Measurements from ENCODE around the gene KIF5B. TPM values are rescaled to one million over a fixed set of nuclear protein-coding genes. Genes with fewer than 3 reads are reported as not detected.

KIF5B gene
- total RNA-seq, 4 donors from 2014 or later = 170 to 345 (median 288) TPM

GRCh38 chr10:32041290-32042028 is 14.8 kb downstream of the KIF5B start:
- 24 to 29% methylated on average over 1 of the region's 1 CpG for WGBS, 2 donors (ENCODE audit: low coverage in 1 of 2)
- peak overlapping the region in 2 of 4 donors; percentile 38 to 54 for H3K27ac ChIP-seq
- TF ChIP-seq POLR2A (IDR thresholded peaks at IDR 0.05) = no peak
- no peak for TF ChIP-seq EP300 (IDR thresholded peaks at IDR 0.05)
- no peak for TF ChIP-seq POLR2AphosphoS5 (IDR thresholded peaks at IDR 0.05)
- TF ChIP-seq CTCF (IDR thresholded peaks at IDR 0.05) = no peak
- H3K27me3 ChIP-seq = no peaks in the 10 kb centered on the region
- no peak for ATAC-seq
- H3K4me1 ChIP-seq = peaks cover 3 to 84% (median 8%) of the 10 kb centered on the region in 3 donors
- no peaks in the 10 kb centered on the region for H3K9me3 ChIP-seq
- peaks cover 0 to 47% of the 10 kb centered on the region in 2 donors for H3K36me3 ChIP-seq
- no peak overlapping the region for H3K4me3 ChIP-seq

- no peak for ATAC-seq
- peaks cover 3 to 66% (median 8%) of the 10 kb centered on the region in 3 donors for H3K4me1 ChIP-seq
Measured at GRCh38 chr10:32039734-32040133, 16.5 kb downstream of the KIF5B start.

GRCh38 chr10:32038777-32039176 is 17.4 kb downstream of the KIF5B start:
- peaks cover 3 to 57% (median 8%) of the 10 kb centered on the region in 3 donors for H3K4me1 ChIP-seq
- no peaks in the 10 kb centered on the region for H3K9me3 ChIP-seq
- no peak for ATAC-seq
- 41 to 47% methylated on average over 3 of the region's 3 CpGs for WGBS, 2 donors (ENCODE audit: low coverage in 1 of 2)
- H3K27me3 ChIP-seq = no peaks in the 10 kb centered on the region
- H3K27ac ChIP-seq = no peak overlapping the region
- no peak overlapping the region for H3K4me3 ChIP-seq
- peaks cover 5 to 53% of the 10 kb centered on the region in 2 donors for H3K36me3 ChIP-seq
- TF ChIP-seq CTCF (IDR thresholded peaks at IDR 0.05) (no peak), POLR2AphosphoS5 (IDR thresholded peaks at IDR 0.05) (no peak), POLR2A (IDR thresholded peaks at IDR 0.05) (no peak), EP300 (IDR thresholded peaks at IDR 0.05) (no peak)

More at GRCh38 chr10:32039734-32040133, 16.5 kb downstream of the KIF5B start:
- Histone ChIP-seq H3K4me3 (no peak overlapping the region), H3K9me3 (no peaks in the 10 kb centered on the region), H3K27me3 (no peaks in the 10 kb centered on the region), H3K27ac (peak overlapping the region in 1 of 4 donors; percentile 16), H3K36me3 (peaks cover 4 to 53% of the 10 kb centered on the region in 2 donors)
- TF ChIP-seq POLR2AphosphoS5 (IDR thresholded peaks at IDR 0.05) (no peak), POLR2A (IDR thresholded peaks at IDR 0.05) (no peak), CTCF (IDR thresholded peaks at IDR 0.05) (no peak), EP300 (IDR thresholded peaks at IDR 0.05) (no peak)
- 46 to 50% methylated on average over 1 of the region's 1 CpG for WGBS, 2 donors (ENCODE audit: low coverage in 1 of 2)

DNA sequence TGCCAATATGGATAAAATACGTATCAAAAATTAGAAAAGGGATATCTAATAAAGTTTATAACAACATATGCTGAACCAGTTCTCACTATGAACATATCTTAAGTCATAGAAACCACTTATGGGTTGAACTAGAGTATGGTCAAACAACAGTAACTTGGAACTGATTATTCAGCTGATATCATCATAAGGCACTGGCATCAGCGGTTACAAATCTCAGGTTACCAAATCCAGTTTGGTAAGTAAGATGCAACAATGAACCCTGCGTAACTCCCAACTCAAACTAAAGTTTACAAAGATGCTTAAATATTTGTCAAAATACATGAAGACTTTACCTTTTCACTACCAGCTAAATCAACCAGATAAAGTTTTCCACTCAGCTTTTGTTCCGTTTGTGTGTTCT is 19.3 kb downstream of the KIF5B start:
- H3K9me3 ChIP-seq = no peaks in the 10 kb centered on the region
- no peaks in the 10 kb centered on the region for H3K27me3 ChIP-seq
- H3K27ac ChIP-seq = no peak overlapping the region
- WGBS, 2 donors (ENCODE audit: low coverage in 1 of 2) = 64 to 82% methylated on average over 2 to 4 of the region's 4 CpGs
- H3K36me3 ChIP-seq = peaks cover 5 to 71% of the 10 kb centered on the region in 2 donors
- H3K4me3 ChIP-seq = no peak overlapping the region
- TF ChIP-seq POLR2AphosphoS5 (IDR thresholded peaks at IDR 0.05) = no peak
- no peak for TF ChIP-seq POLR2A (IDR thresholded peaks at IDR 0.05)
- TF ChIP-seq EP300 (IDR thresholded peaks at IDR 0.05) = no peak
- TF ChIP-seq CTCF (IDR thresholded peaks at IDR 0.05) = no peak
- ATAC-seq = no peak
- H3K4me1 ChIP-seq = peaks cover 3 to 38% (median 5%) of the 10 kb centered on the region in 3 donors

DNA sequence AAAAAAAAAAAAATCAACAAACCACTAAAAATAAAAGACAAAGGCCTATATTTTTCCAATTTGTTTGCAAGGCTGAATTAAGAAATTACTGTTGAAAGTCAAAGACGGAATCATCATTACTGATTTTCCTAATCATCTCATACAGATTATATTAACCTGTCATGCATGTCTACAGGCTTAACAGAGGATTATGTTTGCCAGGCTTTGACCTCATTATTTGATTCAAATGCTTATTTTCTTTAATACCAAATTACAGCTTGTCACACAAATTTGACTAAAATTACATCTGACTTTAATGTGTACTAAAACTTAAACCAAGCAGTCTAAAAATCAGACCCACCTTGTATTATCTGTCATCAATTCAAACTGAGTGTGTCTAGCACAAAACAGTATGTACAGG is 21.2 kb downstream of the KIF5B start:
- H3K27ac ChIP-seq = no peak overlapping the region
- no peaks in the 10 kb centered on the region for H3K27me3 ChIP-seq
- 62 to 84% methylated on average over 1 of the region's 1 CpG for WGBS, 2 donors (ENCODE audit: low coverage in 1 of 2)
- TF ChIP-seq POLR2AphosphoS5 (IDR thresholded peaks at IDR 0.05) = no peak
- TF ChIP-seq POLR2A (IDR thresholded peaks at IDR 0.05) = no peak
- TF ChIP-seq CTCF (IDR thresholded peaks at IDR 0.05) = no peak
- TF ChIP-seq EP300 (IDR thresholded peaks at IDR 0.05) = no peak
- peaks cover 13 to 90% of the 10 kb centered on the region in 2 donors for H3K36me3 ChIP-seq
- H3K9me3 ChIP-seq = no peaks in the 10 kb centered on the region
- H3K4me3 ChIP-seq = no peak overlapping the region
- H3K4me1 ChIP-seq = peaks cover 0 to 19% (median 3%) of the 10 kb centered on the region in 3 donors
- ATAC-seq = no peak
